Neuronal stem cell (in vitro differentiated cells): Measurements from ENCODE around the gene LYPD4. TPM values are rescaled to one million over a fixed set of nuclear protein-coding genes. Genes with fewer than 3 reads are reported as not detected.

Experiments
- DNase-seq: peaks from one replicate; pipeline ENCODE4 v3.0.0-alpha.2; 2013; ENCODE audit warnings: low spot score
- H2AFZ ChIP-seq: one replicate; pipeline ENCODE4 v1.6.1; 2013; ENCODE audit warnings: mild to moderate bottlenecking, low read length, inconsistent platforms
- H2AK5ac ChIP-seq: 2 replicates; pipeline ENCODE4 v1.6.1; 2013; ENCODE audit warnings: low read depth, mild to moderate bottlenecking, inconsistent platforms, low read length, moderate library complexity, mixed read lengths
- H2BK120ac ChIP-seq: 2 replicates; pipeline ENCODE4 v1.6.1; 2013; ENCODE audit warnings: low read depth, mild to moderate bottlenecking, inconsistent platforms, low read length, moderate library complexity, mixed read lengths
- H2BK12ac ChIP-seq: one replicate; pipeline ENCODE4 v1.6.1; 2013; ENCODE audit warnings: low read length, inconsistent platforms
- H2BK15ac ChIP-seq: 2 replicates; pipeline ENCODE4 v1.6.1; 2013; ENCODE audit warnings: mild to moderate bottlenecking, low read length, inconsistent platforms, mixed read lengths
- H2BK5ac ChIP-seq: one replicate; pipeline ENCODE4 v1.6.1; 2013; ENCODE audit warnings: inconsistent platforms, mild to moderate bottlenecking, low read length, moderate library complexity
- H3K14ac ChIP-seq: one replicate; pipeline ENCODE4 v1.6.1; 2013; ENCODE audit warnings: low read length, inconsistent platforms
- H3K18ac ChIP-seq: 2 replicates; pipeline ENCODE4 v1.6.1; 2013; ENCODE audit warnings: low read length, inconsistent platforms
- H3K23ac ChIP-seq: 2 replicates; pipeline ENCODE4 v1.6.1; 2013; ENCODE audit warnings: low read depth, mild to moderate bottlenecking, mixed read lengths, low read length, inconsistent platforms; ENCODE audit not compliant: poor library complexity
- H3K27ac ChIP-seq: replicated peaks from 3 replicates; pipeline ENCODE4 v1.5.1; 2013; ENCODE audit warnings: low read length, inconsistent platforms
- H3K27me3 ChIP-seq, 3 experiments: 2 replicates each; pipeline ENCODE4 v1.6.1; 2013; ENCODE audit warnings: low read length in 3 of 3, mild to moderate bottlenecking in 2 of 3, inconsistent platforms in 1 of 3, low read depth in 1 of 3, mixed read lengths in 1 of 3, moderate library complexity in 1 of 3; ENCODE audit not compliant: control insufficient read depth in 3 of 3, insufficient read depth in 3 of 3
- H3K36me3 ChIP-seq, 2 donors: replicated peaks in 1 of 2; 2 replicates each; pipeline ENCODE4 v1.6.1; 2013; ENCODE audit warnings: low read length in 2 of 2; ENCODE audit not compliant: control insufficient read depth in 2 of 2, insufficient read depth in 2 of 2
- H3K4ac ChIP-seq: 2 replicates; pipeline ENCODE4 v1.6.1; 2013; ENCODE audit warnings: inconsistent platforms, mild to moderate bottlenecking, low read length, moderate library complexity
- H3K4me1 ChIP-seq, 2 donors: 1 replicate in 1 of 2; 2 replicates in 1 of 2; pipeline ENCODE4 v1.6.1; 2013; ENCODE audit warnings: low read length in 2 of 2, low read depth in 1 of 2; ENCODE audit not compliant: control insufficient read depth in 2 of 2, insufficient read depth in 1 of 2
- H3K4me2 ChIP-seq: one replicate; pipeline ENCODE4 v1.6.1; 2013; ENCODE audit warnings: mild to moderate bottlenecking, low read length, inconsistent platforms; ENCODE audit not compliant: insufficient read depth, poor library complexity, severe bottlenecking
- H3K4me3 ChIP-seq, 2 donors: 2 replicates each; pipeline ENCODE4 v1.5.1; 2013; ENCODE audit warnings: low read length in 2 of 2, mild to moderate bottlenecking in 2 of 2, inconsistent platforms in 1 of 2, moderate library complexity in 1 of 2
- H3K79me1 ChIP-seq: one replicate; pipeline ENCODE4 v1.6.1; 2013; ENCODE audit warnings: low read depth, mild to moderate bottlenecking, inconsistent platforms, low read length, moderate library complexity
- H3K9ac ChIP-seq: one replicate; pipeline ENCODE4 v1.6.1; 2013; ENCODE audit warnings: mild to moderate bottlenecking, low read depth, low read length, inconsistent platforms; ENCODE audit not compliant: poor library complexity
- H3K9me3 ChIP-seq, 2 donors: replicated peaks in 1 of 2; 2 replicates each; pipeline versions ENCODE3 to v1.6.1; 2013; ENCODE audit warnings: low read length in 2 of 2, mild to moderate bottlenecking in 2 of 2, inconsistent platforms in 1 of 2, low read depth in 1 of 2, mixed read lengths in 1 of 2, moderate library complexity in 1 of 2; ENCODE audit not compliant: control insufficient read depth in 2 of 2, insufficient read depth in 1 of 2
- H4K8ac ChIP-seq: one replicate; pipeline ENCODE4 v1.6.1; 2013; ENCODE audit warnings: low read depth, mild to moderate bottlenecking, inconsistent platforms, low read length, moderate library complexity
- H4K91ac ChIP-seq: one replicate; pipeline ENCODE4 v1.6.1; 2013; ENCODE audit warnings: low read length, low read depth, mild to moderate bottlenecking, inconsistent platforms; ENCODE audit not compliant: poor library complexity
- WGBS, 2 donors: extraction: QIAGEN DNeasy Blood & Tissue Kit; methylation state at CpG; one replicate each; pipeline ENCODE4 v1.1.7; 2013; ENCODE audit warnings: missing lambda C conversion rate in 2 of 2, mixed read lengths in 1 of 2; ENCODE audit not compliant: insufficient read length in 2 of 2, insufficient replicate concordance in 1 of 2; ENCODE audit errors: extremely low coverage in 2 of 2; 5-methylcytosine and 5-hydroxymethylcytosine counted together
- polyA plus RNA-seq, 2 experiments: library from polyadenylated mRNA; stranded (reverse); fragments of 200-250 nt; gene quantifications; one replicate each; pipeline ENCODE4 v1.2.3, GENCODE V29; 2013

LYPD4 gene, protein sequence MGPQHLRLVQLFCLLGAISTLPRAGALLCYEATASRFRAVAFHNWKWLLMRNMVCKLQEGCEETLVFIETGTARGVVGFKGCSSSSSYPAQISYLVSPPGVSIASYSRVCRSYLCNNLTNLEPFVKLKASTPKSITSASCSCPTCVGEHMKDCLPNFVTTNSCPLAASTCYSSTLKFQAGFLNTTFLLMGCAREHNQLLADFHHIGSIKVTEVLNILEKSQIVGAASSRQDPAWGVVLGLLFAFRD
- polyA plus RNA-seq (2013, experiment 1 of 2), result not detected
- polyA plus RNA-seq (2013, experiment 2 of 2), result not detected

GRCh38 chr19:41844601-41845000 is at the start of gene LYPD4:
LYPD4 (minus strand) TSS chr19:41844683; CDS start chr19:41839285, 5,398 bp downstream.
- Histone ChIP-seq H3K4ac (no peak within 1 kb of the TSS), H4K8ac (no peak within 1 kb of the TSS), H3K4me3 (no peak within 1 kb of the TSS), H3K9me3 (no peaks in the 10 kb centered on the region), H3K9ac (no peak within 1 kb of the TSS), H3K4me1 (no peaks in the 10 kb centered on the region), H2BK120ac (no peak within 1 kb of the TSS), H2BK12ac (no peak within 1 kb of the TSS), H2BK5ac (no peak within 1 kb of the TSS), H2BK15ac (no peak within 1 kb of the TSS), H3K36me3 (no peaks in the 10 kb centered on the region), H2AK5ac (no peak within 1 kb of the TSS), H3K79me1 (no peaks in the 10 kb centered on the region), H3K14ac (no peak within 1 kb of the TSS), H3K4me2 (no peak within 1 kb of the TSS), H3K27ac (no peak within 1 kb of the TSS), H2AFZ (no peak within 1 kb of the TSS), H3K23ac (no peak within 1 kb of the TSS), H3K18ac (no peak within 1 kb of the TSS), H3K27me3 (peaks cover 0 to 19% (median 0%) of the 10 kb centered on the region in 3 experiments), H4K91ac (no peak within 1 kb of the TSS)
- DNase-seq, result no peak
- no CpG with 5 or more reads among the region's 30 CpGs for WGBS, 2 donors

DNA sequence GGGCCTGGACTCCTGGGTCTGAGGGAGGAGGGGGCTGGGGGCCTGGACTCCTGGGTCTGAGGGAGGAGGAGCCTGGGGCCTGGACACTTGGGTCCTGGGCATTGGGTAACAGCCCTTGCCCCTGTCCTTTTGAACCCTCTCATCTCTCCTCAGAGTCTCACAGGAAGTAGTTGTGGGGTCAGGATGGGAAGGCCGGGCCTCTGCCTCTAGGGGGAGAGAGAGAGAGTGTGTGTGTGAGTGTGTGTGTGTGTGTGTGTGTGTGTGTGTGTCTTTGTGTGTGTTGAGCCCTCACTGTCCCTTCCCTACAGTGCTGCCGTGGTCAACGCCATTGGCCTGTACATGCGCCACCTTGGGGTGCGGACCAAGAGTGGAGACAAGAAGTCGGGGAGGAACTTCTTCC is 49.4 kb upstream of the LYPD4 start:
- Histone ChIP-seq H2BK15ac (no peak overlapping the region), H3K9me3 (no peaks in the 10 kb centered on the region), H2BK120ac (no peak overlapping the region), H3K27me3 (no peaks in the 10 kb centered on the region), H2BK12ac (no peak overlapping the region), H3K18ac (no peak overlapping the region), H3K14ac (no peak overlapping the region), H3K36me3 (peaks cover 19 to 33% of the 10 kb centered on the region in 2 donors), H4K8ac (no peak overlapping the region), H3K4me2 (no peak overlapping the region), H3K4me1 (no peaks in the 10 kb centered on the region), H2BK5ac (no peak overlapping the region), H3K79me1 (peaks cover 6% of the 10 kb centered on the region), H3K4me3 (no peak overlapping the region), H4K91ac (no peak overlapping the region), H2AK5ac (no peak overlapping the region), H2AFZ (no peak overlapping the region), H3K27ac (no peak overlapping the region), H3K23ac (peak overlapping the region; percentile 25), H3K9ac (no peak overlapping the region), H3K4ac (no peak overlapping the region)
- WGBS, 2 donors, result no CpG with 5 or more reads among the region's 6 CpGs
- DNase-seq, result no peak

GRCh38 chr19:41892173-41892902 is 47.9 kb upstream of the LYPD4 start:
- Histone ChIP-seq H2BK5ac (peak overlapping the region; percentile 53), H3K9me3 (no peaks in the 10 kb centered on the region), H2AK5ac (no peak overlapping the region), H2BK15ac (no peak overlapping the region), H3K14ac (no peak overlapping the region), H4K91ac (no peak overlapping the region), H2AFZ (no peak overlapping the region), H4K8ac (no peak overlapping the region), H3K4me3 (no peak overlapping the region), H2BK120ac (no peak overlapping the region), H3K23ac (peak overlapping the region; percentile 55), H2BK12ac (no peak overlapping the region), H3K9ac (no peak overlapping the region), H3K79me1 (peaks cover 6% of the 10 kb centered on the region), H3K4ac (no peak overlapping the region), H3K36me3 (peaks cover 14 to 22% of the 10 kb centered on the region in 2 donors), H3K4me2 (no peak overlapping the region), H3K27ac (no peak overlapping the region), H3K4me1 (no peaks in the 10 kb centered on the region), H3K27me3 (no peaks in the 10 kb centered on the region), H3K18ac (no peak overlapping the region)
- no CpG with 5 or more reads among the region's 34 CpGs for WGBS, 2 donors
- no peak for DNase-seq

- Histone ChIP-seq H3K4me2 (no peak overlapping the region), H2BK120ac (no peak overlapping the region), H3K79me1 (peaks cover 6% of the 10 kb centered on the region), H2BK15ac (no peak overlapping the region), H3K14ac (no peak overlapping the region), H3K27ac (no peak overlapping the region), H2AFZ (no peak overlapping the region), H3K9ac (no peak overlapping the region), H3K9me3 (no peaks in the 10 kb centered on the region), H3K4me1 (no peaks in the 10 kb centered on the region), H4K8ac (no peak overlapping the region), H2BK5ac (no peak overlapping the region), H2AK5ac (no peak overlapping the region), H3K4me3 (no peak overlapping the region), H3K18ac (no peak overlapping the region), H3K4ac (no peak overlapping the region), H3K23ac (no peak overlapping the region), H3K27me3 (no peaks in the 10 kb centered on the region), H3K36me3 (peaks cover 14 to 21% of the 10 kb centered on the region in 2 donors), H2BK12ac (no peak overlapping the region), H4K91ac (no peak overlapping the region)
- no CpG with 5 or more reads among the region's 4 CpGs for WGBS, 2 donors
- DNase-seq, result no peak
These were observed 46.5 kb upstream of the LYPD4 start for GRCh38 chr19:41890936-41891335.
